GM12872 (cell line): ENCODE data around the gene NPR2.
A peak's percentile ranks its signal among the peaks of the same experiment; 100 is the strongest.

Experiments
- TF ChIP-seq, protein P1 (sequence below): IDR thresholded peaks from 3 replicates; pipeline ENCODE4 v1.5.1; 2011; ENCODE audit warnings: low read depth, mild to moderate bottlenecking, low read length, moderate library complexity; ENCODE audit not compliant: insufficient read depth

Gene NPR2

DNA sequence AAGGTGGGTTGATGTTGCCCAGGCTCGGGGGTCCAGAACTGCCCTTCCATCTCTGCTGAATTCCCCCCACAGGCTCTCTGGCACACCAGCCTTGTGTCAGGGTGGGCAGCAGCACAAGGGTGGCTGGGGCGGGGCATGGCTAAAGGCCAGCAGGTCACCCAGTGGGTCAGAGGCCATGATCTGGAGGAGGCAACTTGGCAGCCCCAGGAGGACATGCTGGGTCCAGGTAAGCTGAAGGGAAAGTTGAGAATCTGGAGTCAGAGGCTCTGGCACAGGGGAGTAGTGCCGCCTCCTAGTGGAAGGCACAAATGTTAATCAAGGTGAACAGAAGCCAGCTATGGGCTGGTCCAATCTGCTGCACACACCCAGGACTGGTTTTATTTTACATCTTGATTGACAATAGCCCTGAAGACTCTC is 43.8 kb downstream of the NPR2 start:
- TF ChIP-seq, protein P1, sequence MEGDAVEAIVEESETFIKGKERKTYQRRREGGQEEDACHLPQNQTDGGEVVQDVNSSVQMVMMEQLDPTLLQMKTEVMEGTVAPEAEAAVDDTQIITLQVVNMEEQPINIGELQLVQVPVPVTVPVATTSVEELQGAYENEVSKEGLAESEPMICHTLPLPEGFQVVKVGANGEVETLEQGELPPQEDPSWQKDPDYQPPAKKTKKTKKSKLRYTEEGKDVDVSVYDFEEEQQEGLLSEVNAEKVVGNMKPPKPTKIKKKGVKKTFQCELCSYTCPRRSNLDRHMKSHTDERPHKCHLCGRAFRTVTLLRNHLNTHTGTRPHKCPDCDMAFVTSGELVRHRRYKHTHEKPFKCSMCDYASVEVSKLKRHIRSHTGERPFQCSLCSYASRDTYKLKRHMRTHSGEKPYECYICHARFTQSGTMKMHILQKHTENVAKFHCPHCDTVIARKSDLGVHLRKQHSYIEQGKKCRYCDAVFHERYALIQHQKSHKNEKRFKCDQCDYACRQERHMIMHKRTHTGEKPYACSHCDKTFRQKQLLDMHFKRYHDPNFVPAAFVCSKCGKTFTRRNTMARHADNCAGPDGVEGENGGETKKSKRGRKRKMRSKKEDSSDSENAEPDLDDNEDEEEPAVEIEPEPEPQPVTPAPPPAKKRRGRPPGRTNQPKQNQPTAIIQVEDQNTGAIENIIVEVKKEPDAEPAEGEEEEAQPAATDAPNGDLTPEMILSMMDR = peak; percentile 48

DNA sequence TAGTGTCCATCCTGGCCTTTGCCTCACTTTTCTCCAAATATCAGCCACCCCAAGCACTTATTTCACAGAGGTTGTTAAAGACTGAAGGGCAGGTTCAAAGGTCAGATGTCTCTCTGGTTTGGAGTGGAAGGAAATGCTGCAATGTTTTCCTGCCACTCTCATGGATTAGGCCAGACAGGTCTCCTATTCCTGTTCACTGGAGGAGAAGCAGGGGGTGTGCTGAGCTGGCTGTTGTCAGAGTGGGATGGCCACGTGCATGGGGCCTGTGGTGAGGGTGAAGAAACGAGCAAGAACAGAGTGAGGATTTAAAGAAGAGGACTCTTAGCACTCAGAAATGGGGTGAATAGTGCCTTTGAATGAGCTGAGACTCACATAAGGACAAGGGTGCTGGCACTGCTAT is 44.4 kb downstream of the NPR2 start:
- TF ChIP-seq, protein P1 = no peak

- TF ChIP-seq, protein P1 = no peak
Measured at GRCh38 chr9:35836595-35836994, 45.2 kb downstream of the NPR2 start.

GRCh38 chr9:35839926-35840325 is 48.5 kb downstream of the NPR2 start:
- TF ChIP-seq, protein P1 = no peak

DNA sequence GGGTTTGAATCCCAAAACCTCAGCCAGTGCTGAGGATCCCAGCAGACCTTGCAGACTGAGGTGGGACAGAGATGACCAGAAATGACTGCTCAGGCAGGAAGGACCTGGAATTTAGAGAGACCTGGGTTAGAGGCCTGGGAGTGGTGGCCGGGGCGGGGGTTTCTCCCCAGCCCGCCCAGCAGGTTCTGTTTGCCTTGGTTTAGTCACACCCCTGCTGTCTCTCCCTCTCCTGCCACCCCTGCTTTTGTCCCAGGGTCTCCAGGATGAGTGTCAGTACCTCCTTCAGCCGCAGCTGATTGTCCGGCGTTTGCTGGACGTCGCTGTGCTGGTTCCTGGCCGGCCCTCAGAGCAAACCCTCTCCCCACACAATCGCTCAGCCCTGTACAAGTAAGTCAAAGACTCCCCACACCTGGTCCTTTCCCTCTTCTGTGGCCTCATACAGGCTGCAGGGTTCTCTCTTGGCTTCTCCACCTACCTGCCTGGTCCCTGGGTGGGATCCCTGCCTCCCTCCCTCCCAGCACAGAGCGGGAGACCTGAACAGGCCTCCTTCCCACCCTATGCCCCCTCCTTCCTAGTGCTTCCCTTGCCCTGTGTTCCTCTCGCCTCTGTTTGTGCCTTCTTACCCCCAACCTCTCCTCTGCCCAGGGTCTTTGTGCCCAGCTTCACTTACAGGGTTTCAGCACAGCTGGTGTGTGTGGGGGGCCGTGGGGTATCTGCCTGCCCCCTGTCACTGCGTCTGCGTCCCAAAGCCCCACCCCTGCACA is 49.7 kb downstream of the NPR2 start:
- TF ChIP-seq, protein P1 = no peak

GRCh38 chr9:35841645-35841900 is 50.2 kb downstream of the NPR2 start:
- TF ChIP-seq, protein P1 = no peak

GRCh38 chr9:35842020-35842745 is 50.8 kb downstream of the NPR2 start:
- TF ChIP-seq, protein P1 = no peak
